ENCODE measurements around the gene SNTB2.

Gene SNTB2

DNA sequence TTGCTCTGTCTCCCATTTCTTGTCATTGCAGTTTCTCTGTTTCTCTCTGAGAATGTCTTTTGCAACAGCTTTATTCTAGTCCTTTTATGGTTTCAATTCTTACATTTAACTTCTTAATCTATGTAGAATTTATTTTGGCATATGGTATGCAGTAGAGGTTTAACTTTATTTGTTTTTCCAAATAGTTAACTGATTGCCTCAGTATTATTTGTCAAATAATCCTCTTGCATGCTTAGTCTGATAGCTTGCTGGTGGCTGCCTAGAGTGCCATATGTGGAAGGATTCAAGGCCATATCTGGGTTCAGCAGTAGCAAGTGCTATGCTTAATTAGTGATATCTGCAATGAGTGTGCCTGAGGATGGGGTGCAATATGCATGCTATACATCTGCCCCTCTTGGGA lies 6.9 kb downstream of the SNTB2 start:
- no peak overlapping the region for H3K4me3 ChIP-seq (ENCODE audit: low read length)
- no peak for TF ChIP-seq ZNF274 (IDR thresholded peaks at IDR 0.05; ENCODE audit: low read depth, low read length)

DNA sequence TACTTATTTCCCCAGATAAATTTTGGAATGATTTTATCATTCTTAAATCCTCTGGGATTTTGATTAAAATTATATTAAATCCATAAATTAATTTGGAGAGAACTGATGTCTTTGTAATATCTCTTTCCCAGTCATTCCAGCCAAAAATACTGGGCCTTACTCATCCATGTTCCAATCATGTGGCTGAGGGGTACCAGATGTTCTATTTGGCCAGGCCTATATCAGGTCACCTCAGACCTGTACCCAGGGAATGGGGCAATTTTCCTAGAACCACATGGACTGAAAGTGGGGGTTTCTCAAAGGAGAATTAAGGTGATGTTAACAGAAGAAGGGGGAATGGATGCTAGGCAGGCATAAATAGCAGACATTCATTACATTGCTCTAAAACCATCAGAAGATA lies 7.5 kb downstream of the SNTB2 start:
- no peak for TF ChIP-seq ZNF274 (IDR thresholded peaks at IDR 0.05; ENCODE audit: low read depth, low read length)
- no peak overlapping the region for H3K4me3 ChIP-seq (ENCODE audit: low read length)

DNA sequence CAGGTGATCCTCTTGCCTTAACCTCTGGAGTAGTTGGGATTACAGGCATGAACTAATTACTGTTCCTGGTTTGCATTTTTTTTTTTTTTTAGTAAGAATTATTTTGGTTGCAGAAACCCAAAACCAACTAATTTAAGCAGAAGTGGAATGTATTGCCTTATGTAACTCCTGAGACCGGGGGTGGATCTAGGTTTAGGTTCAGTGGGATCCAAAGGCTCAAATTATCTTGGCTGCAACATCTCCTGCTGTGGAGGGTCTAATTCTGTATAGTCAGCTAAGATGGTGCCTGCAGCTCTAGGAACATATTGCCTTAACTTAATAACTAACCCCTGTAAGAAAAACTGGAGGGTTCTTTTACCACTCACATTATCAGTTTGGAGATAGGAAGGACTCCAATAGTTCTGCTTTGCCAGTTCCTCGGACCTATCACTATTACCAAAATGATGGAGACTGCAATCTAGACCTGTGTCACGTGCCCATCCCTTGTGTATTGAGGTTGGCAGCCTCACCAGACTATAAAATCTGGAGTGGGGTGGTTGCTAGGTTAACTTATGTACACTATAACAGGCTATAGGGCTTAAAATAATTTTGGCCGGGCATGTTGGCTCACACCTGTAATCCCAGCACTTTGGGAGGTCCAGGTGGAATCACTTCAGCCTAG lies 8.5 kb downstream of the SNTB2 start:
- no peak for TF ChIP-seq ZNF274 (IDR thresholded peaks at IDR 0.05; ENCODE audit: low read depth, low read length)
- H3K4me3 ChIP-seq (ENCODE audit: low read length) = no peak overlapping the region

DNA sequence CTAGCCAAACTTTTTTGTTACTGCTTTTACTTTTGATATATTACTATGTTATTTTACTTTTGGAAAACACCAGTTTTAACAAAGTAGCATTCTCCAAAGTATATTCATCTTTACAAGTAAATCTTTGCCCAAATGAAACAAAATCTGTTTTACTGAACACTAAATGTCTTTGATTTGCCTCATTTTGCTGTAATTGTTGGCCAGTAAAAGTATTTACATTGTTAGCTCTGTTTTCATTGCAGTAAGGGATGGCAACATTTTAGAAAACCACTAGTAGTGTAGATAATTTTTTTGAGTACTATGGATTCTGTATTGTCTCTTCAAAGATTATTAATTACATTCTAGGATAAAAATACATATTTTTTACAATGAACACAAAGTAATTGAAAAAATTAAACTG lies 10.6 kb downstream of the SNTB2 start:
- TF ChIP-seq ZNF274 (IDR thresholded peaks at IDR 0.05; ENCODE audit: low read depth, low read length) = no peak
- H3K4me3 ChIP-seq (ENCODE audit: low read length) = no peak overlapping the region

DNA sequence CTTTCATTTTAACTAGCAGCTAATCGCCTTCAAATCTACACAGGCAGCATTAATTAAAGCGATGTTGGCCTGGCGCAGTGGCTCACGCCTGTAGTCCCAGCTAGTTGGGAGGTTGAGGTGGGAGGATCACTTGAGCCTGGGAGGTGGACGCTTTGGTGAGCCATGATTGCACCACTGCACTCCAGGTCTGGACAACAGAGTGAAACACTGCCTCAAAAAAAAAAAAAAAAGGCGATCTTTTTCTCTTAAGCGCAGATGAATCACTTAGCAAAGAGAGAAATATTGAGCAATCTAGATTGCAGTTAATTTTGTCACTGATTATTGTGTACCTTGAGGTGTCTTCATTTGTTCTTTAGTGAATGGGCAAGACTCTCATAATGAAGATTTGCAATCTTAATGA lies 12.4 kb downstream of the SNTB2 start:
- TF ChIP-seq ZNF274 (IDR thresholded peaks at IDR 0.05; ENCODE audit: low read depth, low read length) = no peak
- no peak overlapping the region for H3K4me3 ChIP-seq (ENCODE audit: low read length)

DNA sequence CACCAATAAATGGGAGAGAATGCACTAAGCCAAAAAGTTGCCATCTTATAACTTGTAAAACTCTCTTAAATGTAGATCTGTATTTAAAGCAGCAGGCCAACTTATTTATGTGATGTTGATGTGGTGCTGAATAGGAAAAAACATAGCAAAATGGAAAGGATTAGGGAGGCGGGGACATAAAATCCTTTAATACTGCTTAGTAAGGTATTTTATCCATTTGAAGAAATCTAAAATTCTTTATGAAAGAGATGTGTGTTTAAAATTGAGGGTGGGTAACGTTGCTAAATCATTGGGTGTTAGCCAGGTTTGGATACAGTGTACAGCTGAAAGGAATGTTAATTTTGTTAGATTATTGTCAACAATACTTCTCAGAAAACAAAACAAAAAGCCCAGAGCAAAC lies 14.3 kb downstream of the SNTB2 start:
- no peak for TF ChIP-seq ZNF274 (IDR thresholded peaks at IDR 0.05; ENCODE audit: low read depth, low read length)
- no peak overlapping the region for H3K4me3 ChIP-seq (ENCODE audit: low read length)

DNA sequence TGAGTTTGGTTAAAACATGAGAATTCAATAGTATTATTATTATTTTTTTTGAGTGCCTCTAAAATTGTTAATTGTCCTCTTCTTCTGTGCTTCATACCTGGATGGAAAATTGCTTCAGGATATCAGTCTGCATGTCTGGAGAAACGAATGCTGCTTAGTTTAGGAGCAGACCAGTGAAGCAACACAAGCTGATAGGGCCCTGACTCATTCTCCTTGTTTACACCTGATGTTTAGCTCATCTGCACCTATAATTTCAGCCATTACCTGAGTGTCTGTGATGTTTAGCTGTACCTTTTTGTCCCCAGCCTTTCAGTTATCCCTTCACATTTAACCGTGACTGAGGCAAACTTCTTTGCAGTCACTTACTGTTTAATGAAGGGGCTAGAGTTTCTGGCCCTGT lies 14.8 kb downstream of the SNTB2 start:
- no peak overlapping the region for H3K4me3 ChIP-seq (ENCODE audit: low read length)

DNA sequence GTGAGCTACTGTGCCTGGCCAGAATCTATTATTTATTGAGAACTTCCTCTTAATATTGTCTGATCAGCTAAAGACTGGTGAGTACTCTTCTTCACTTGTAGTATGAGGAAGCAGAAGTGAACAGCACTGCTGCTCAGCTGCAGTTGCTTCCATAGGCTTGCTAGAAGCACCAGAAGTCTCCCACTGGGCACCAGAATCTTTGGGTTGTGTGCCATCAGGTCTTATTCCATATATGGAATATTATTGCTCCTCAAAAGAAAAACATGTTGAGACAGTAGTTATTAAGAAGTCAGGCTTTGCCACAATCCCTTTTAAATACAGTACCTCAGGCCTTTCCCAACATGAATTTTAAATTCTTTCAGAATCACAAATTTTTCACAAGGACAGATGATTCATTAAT lies 17.2 kb downstream of the SNTB2 start:
- no peak for TF ChIP-seq ZNF274 (IDR thresholded peaks at IDR 0.05; ENCODE audit: low read depth, low read length)
- H3K4me3 ChIP-seq (ENCODE audit: low read length) = no peak overlapping the region

More for the DNA sequence above, 14.8 kb downstream of the SNTB2 start:
- no peak for TF ChIP-seq ZNF274 (IDR thresholded peaks at IDR 0.05; ENCODE audit: low read depth, low read length)

DNA sequence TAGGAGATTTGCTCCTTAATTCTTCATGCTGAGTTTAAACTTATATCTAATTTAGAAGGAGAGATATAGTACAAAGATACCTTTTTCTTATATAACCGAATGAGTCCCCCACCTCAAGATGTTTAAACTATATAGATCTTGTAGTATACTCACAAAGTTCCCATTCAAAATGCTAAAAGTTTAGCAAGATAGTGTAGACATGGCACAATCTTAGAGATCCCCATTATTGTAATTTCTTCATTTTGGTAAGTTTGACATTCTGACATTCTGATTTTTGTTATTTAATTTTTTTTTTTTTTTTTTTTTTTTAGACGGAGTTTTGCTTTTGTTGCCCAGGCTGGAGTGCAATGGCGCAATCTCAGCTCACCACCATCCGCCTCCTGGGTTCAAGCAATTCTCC lies 22.8 kb downstream of the SNTB2 start:
- no peak for TF ChIP-seq ZNF274 (IDR thresholded peaks at IDR 0.05; ENCODE audit: low read depth, low read length)
- H3K4me3 ChIP-seq (ENCODE audit: low read length) = no peak overlapping the region

DNA sequence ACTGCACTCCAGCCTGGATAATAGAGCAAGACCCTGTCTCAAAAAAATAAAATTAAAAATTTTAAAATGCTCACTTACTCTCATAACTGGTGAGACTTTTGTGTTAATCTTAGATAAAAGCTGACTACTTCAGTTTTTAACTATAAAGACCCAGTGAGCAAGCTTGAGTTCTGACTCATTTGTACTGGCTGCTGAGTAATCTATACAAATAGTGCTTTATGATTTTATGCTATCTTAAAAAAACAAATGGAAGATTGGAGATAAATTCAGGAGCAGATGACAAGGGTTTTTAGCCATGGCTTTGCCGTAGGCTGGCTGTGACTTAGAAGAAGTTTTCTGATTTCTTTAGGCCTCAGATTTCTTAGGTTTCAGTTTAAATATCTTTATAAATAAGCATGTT lies 30.5 kb downstream of the SNTB2 start:
- TF ChIP-seq ZNF274 (IDR thresholded peaks at IDR 0.05; ENCODE audit: low read depth, low read length) = no peak
- no peak overlapping the region for H3K4me3 ChIP-seq (ENCODE audit: low read length)

DNA sequence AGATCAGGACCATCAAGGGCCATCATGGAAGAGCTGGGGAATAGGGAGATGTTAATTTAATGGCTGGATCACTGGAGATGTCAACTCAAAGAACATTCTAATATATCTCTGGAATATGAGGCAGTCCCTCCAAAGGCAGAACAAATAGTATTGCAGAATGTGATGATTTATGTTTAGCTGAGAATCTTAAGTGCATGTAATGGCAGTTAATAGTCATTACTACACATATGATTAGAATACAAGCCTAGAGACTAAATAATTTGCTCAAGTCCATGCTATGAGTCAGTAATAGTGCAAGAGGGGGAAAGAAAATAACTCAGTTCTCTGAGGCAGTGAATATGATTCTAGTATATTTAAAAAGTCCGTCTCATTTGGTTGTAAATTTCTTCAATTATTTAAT lies 32.3 kb downstream of the SNTB2 start:
- H3K4me3 ChIP-seq (ENCODE audit: low read length) = no peak overlapping the region
- no peak for TF ChIP-seq ZNF274 (IDR thresholded peaks at IDR 0.05; ENCODE audit: low read depth, low read length)

DNA sequence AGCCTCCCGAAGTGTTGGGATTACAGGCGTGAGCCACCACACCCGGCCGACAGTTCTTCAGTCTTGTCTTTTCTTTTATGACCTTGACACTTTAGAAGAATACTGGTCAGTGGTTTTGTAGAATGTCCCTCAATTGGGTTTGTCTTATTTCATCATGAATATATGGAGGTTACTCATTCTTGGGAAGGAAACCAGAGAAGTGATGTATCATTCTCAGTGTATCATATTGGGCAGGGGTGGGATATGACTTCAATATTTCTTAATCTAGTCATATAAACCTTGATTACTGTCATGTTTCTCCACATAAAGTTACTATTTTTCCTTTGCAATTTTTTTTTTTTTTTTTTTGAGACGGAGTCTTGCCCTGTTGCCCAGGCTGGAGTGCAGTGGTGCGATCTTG lies 36.9 kb downstream of the SNTB2 start:
- TF ChIP-seq ZNF274 (IDR thresholded peaks at IDR 0.05; ENCODE audit: low read depth, low read length) = no peak

DNA sequence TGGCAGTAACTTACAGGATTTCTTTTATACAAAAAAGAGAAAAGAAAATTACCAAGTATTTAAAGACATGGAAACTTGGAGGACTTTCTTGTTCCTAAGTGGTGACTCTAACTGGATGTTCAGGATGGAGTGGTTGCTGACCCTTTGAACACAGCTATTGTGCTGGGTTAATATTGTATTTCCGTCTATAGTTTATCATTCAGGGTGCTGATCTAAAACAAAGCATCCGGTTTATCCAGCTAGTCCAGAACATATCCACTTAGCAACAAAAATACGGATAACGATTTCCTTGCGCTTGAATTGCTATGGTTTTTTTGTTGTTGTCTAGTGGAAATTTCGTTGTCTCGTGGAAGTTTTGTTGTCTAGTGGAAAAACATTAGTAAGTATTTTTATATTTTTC lies 38.2 kb downstream of the SNTB2 start:
- H3K4me3 ChIP-seq (ENCODE audit: low read length) = no peak overlapping the region
- TF ChIP-seq ZNF274 (IDR thresholded peaks at IDR 0.05; ENCODE audit: low read depth, low read length) = no peak

More for the DNA sequence above, 36.9 kb downstream of the SNTB2 start:
- H3K4me3 ChIP-seq (ENCODE audit: low read length) = no peak overlapping the region

DNA sequence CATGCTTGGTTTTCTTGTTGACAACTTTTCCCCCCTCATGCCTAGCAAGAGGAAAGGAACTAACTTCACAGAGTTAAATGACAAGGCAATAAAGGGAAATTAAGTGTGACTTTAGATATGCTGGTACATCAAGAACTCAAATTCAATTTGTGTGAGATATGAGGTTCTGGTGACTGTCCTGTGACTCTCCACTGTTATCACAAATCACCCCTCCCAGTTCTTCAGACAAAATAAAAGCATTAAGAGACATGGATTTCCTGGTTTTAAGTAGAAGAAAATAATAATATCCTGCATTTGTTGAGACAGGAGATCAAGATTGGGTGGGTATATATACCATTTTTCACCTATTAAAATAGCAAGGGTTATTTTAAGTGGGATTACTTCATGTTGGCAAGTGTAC lies 46.2 kb downstream of the SNTB2 start:
- TF ChIP-seq ZNF274 (IDR thresholded peaks at IDR 0.05; ENCODE audit: low read depth, low read length) = no peak

DNA sequence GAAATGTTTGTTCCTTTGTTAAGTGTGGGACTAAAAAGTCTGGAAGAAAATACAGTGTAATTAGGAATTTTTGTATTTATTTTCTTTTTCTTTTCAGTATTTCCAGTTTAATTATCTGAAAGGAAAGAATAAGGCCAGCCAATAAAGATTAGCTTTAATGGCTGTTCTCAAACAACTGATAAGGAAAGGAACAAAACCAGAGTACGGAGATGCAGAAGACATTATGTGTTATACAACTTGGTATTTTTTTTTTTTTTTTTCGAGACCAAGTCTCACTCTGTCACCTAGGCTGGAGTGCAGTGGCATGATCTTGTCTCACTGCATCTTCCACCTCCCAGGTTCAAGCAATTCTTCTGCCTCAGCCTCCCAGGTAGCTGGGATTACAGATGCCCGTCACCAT lies 47.5 kb downstream of the SNTB2 start:
- H3K4me3 ChIP-seq (ENCODE audit: low read length) = no peak overlapping the region
- TF ChIP-seq ZNF274 (IDR thresholded peaks at IDR 0.05; ENCODE audit: low read depth, low read length) = no peak

More for the DNA sequence above, 46.2 kb downstream of the SNTB2 start:
- no peak overlapping the region for H3K4me3 ChIP-seq (ENCODE audit: low read length)

DNA sequence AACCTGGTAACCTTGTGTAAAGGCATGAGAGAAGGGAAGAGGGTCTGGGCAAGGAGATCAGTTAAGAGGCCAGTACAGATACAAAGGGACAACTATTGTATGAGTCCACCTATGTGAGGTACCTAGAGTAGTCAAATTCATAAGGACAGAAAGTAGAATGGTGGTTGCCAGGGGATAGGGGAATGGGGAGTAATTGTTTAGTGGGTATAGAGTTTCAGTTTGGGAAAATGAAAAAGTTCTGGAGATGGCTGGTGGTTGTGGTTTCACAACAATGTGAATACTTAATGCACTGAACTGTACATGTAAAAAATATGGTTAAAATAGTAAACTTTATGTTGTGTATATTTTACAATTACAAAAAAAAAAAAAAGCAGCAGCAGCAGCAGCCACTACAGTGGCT lies 49.4 kb downstream of the SNTB2 start:
- TF ChIP-seq ZNF274 (IDR thresholded peaks at IDR 0.05; ENCODE audit: low read depth, low read length) = no peak
- no peak overlapping the region for H3K4me3 ChIP-seq (ENCODE audit: low read length)
